HTERT RPE-1 (cell line): ENCODE measurements around the gene CFHR1.
"Not testable (repeated sequence)": the region's sequence is repeated elsewhere in the genome, so short reads cannot be mapped to it uniquely, and the experiment has no call there.

Source experiments
- in situ Hi-C: fragments of 300-500 bp; cut with MboI; formaldehyde crosslinking; loops from 4 replicates; pipeline ENCODE4 v1.14.3; 2020; ENCODE audit warnings: low sequenced_read_pairs

CFHR1 gene

DNA sequence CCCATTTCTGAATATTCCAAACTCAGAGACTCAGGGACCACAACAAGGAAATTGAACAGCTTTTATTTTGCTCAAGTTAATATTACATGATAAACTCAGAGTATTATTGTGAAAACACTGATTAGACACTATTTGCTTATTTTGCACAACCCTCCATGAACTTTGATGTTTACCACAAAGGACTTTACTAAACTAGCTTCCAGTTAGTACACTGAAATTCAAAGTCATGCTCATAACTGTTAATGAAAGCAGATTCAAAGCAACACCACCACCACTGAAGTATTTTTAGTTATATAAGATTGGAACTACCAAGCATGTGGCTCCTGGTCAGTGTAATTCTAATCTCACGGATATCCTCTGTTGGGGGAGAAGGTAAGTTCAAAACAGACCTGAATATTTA is at the start of gene CFHR1:
TSS of gene CFHR1 (plus strand) at position 201 of the 400 bp plus-strand sequence. CDS start at position 315, 114 bp downstream.
- in situ Hi-C loops: not testable (repeated sequence)

DNA sequence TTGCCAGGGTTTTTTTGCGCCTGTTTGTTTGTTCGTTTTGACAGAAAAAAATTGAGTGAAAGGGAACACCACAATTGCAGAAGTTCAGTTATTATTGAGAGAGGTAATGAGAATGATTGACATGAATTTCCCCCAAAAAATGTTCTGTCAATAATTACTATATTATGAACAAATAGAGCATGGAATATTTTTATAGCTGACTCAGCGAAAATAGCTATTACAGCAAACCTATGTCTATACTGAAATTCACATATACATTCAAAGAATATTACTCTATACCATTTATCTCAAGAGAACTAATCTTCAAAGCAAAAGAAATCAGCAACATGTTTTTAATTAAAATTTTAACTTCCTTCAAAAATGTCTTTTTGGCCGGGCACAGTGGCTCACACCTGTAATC is 49.7 kb upstream of the CFHR1 start:
- in situ Hi-C loops: not testable (repeated sequence)

DNA sequence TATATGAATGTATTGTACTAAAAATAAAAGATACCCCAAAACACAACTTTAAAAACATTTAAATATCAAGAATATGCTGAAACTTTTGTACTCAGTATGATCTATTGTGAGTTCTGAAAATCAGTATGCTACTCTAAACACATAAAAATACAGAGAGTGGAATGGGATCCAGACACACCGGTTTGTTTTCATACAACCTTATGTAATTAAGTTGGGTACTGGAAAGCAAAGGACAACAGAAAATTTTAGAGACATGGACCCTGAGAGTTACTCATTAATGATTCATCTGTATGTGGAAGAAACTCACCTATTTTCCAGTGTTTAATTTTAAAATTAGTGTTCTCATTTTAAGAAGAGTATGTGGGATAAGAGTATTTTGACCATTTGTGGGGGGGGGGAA is 45.8 kb upstream of the CFHR1 start:
- in situ Hi-C loops: no loop called here

DNA sequence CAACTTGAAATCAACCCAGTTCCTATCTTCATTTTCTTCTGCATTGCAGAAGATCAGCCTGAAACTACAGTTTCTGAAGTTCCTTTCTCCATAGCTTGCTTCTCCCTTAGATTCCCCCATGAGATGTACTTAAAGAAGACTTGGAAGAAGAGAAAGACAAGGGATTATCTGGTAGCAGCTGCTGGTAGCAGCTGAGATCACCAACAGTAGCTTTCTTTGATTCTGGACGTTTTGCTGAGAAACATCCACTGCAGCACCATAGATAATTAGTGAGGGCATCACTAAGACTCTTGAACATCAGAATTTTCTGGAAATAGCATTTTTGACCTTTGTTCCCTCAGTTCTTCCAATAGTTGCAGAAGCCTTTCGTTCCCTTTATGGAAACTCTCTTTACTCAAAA is 45.4 kb upstream of the CFHR1 start:
- in situ Hi-C loops: no loop called here

DNA sequence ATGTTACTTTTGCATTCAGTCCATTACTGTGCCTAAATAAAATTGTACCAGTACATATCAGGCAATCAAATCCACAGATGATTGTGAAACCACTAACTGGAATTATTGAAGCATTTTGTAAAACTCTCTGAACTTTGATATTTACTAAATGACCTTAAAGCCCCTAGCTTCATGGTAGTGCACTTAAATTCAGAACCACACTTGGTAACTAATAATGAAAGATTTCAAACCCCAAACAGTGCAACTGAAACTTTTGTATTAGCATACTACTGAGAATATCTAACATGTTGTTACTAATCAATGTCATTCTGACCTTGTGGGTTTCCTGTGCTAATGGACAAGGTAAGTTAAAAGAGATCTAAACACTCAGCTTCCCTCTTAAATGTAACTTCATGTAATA is 44.9 kb upstream of the CFHR1 start, which contains the start of gene CFHR3:
TSS of gene CFHR3 (plus strand) at position 238 of the 400 bp plus-strand sequence. CDS start at position 285, 47 bp downstream.
- in situ Hi-C loops: no loop called here

DNA sequence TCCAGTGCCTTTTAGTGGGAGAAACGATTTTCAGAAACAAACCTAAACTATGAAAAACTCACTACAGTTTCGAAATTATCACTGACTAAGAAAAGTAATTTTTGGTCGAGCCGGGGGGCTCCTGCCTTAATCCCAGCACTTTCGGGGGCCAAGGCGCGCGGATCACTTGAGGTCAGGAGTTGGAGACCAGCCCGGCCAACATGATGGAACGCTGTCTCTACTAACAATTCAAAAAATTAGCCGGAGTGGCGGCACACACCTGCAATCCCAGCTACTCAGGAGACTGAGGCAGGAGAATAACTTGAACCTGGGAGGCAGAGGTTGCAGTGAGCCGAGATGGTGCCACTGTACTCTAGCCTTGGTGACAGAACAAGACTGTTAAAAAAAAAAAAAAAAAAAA is 41.9 kb upstream of the CFHR1 start:
- in situ Hi-C loops: no loop called here

DNA sequence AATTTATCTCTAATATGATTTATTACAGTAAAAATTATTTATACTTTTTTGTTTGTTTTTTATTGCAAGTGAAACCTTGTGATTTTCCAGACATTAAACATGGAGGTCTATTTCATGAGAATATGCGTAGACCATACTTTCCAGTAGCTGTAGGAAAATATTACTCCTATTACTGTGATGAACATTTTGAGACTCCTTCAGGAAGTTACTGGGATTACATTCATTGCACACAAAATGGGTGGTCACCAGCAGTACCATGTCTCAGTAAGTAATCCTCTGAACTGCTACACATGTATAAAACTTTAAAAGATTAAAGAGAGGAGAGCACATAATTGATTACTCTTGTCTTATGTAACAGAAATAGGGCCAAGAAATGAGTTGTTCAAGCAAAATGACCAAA is 40.4 kb upstream of the CFHR1 start:
- in situ Hi-C loops: no loop called here

DNA sequence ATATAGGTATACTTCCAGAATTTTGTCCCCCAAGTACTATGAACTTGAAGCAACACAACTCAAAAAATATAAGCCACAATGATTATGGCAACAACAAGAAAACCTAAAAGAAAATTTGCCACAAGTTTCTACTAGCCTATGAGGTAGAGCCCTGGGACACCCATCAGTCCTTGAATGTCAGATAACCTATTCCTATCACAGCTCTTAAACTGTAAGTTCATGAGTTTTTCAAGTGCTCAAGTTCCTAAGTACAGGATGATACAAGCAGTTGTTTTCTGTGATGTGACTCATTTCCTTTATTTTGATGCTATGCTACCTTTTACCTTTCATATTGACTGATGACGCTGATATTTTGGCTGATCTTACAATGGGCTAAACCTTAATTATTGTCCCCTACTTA is 28.3 kb upstream of the CFHR1 start:
- in situ Hi-C loops: not testable (repeated sequence)

DNA sequence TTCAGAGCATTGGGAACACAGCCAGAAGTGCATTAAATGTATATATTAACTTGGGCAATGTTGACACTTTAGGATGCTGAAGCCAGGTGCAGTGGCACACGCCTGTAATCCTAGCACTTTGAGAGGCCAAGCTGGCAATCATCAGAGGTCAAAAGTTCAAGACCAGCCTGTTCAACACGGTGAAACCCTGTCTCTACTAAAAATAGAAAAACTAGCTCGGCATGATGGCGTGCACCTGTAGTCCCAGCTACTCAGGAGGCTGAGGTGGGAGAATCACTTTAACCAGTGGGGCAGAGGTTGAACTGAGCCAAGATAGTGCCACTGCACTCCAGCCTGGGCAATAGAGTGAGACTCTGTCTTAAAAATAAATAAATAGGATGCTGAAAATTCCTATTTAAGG is 25.4 kb upstream of the CFHR1 start:
- in situ Hi-C loops: not testable (repeated sequence)

DNA sequence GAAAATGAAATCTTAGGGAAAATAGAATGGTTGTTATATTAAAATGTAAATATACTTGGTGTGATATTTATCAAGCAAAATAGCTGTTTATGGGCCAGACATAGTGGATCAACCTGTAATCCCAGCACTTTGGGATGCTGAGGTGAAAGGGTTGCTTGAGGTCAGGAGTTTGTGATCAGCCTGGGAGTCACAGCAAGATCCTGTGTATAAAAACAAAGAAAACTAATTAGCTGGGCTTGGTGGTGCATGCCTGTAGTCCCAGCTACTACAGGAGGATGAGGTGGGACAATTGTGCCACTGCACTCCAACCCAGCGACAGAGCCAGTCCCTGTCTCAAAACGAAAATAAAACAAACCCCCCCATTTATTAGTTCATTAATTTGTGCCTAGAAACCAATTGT is 21.6 kb upstream of the CFHR1 start:
- in situ Hi-C loops: no loop called here

DNA sequence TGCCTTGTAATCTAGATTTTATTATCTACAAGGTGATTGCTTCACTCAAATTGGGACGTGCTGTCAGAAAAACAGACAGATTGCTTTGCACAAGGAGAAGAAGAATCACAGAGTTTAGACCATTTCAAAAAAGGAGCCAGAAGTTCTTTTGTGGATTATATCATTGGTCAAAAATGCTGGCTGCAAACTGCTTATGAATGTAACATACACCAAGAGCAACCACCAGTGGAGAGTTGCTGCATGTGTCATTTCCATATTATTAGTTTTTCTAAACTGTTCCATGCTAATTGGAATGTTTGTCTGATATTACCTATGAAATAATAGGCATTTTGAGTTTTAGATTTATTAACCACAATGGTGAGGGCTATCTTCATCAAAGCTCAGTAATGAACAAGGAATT is 17.6 kb upstream of the CFHR1 start:
- in situ Hi-C loops: not testable (repeated sequence)

DNA sequence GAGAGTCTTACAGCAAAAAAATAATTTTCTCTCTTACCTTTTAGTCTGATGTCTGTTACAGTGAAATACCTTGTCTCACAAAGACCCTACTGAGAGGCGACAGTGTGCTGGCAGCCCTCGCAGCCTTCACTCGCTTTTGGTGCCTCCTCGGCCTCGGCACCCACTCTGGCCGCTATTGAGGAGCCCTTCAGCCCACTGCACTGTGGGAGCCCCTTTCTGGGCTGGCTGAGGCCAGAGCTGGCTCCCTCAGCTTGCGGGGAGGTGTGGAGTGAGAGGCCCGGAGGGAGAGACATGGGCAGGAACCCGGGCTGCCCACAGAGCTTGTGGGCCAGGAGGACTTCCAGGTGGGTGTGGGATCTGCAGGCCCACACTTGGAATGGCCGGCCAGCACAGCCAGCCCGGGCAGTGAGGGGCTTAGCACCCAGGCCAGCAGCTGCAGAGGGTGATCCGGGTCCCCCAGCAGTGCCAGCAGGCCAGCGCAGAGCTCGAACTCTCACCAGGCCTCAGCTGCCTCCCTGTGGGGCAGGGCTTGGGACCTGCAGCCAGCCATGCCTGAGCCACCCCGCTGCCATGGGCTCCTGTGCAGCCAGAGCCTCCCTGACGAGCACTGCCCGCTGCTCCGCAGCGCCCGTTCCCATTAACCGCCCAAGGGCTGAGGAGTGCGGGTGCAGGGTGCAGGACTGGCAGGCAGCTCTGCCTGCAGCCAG is 10.8 kb upstream of the CFHR1 start:
- in situ Hi-C loops: no loop called here

DNA sequence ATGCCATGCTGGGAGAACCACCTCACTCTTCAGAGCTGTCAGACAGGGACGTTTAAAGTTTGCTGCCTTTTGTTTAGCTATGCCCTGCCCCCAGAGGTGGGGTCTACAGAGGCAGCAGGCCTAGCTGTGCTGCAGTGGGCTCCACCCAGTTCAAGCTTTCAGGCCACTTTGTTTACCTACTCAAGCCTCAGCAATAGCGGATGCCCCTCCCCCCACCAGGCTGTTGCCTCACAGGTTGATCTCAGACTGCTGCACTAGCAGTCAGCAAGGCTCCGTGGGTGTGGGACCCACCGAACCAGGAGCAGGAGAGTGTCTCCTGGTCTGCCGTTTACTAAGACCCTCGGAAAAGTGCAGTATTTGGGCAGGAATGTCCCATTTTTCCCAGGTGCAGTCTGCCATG is 2.1 kb upstream of the CFHR1 start:
- in situ Hi-C loops: not testable (repeated sequence)

DNA sequence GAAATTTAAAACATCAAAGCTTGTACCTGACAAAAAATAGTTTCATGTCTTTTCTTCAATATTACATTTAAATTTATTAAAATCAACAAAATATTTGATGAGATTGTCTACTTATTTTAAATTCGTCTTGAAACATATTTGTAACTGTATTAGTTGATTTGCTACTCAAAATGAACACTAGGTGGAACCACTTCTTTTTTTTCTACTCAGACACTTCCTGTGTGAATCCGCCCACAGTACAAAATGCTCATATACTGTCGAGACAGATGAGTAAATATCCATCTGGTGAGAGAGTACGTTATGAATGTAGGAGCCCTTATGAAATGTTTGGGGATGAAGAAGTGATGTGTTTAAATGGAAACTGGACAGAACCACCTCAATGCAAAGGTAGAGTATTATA is 8.3 kb downstream of the CFHR1 start:
- in situ Hi-C loops: not testable (repeated sequence)

DNA sequence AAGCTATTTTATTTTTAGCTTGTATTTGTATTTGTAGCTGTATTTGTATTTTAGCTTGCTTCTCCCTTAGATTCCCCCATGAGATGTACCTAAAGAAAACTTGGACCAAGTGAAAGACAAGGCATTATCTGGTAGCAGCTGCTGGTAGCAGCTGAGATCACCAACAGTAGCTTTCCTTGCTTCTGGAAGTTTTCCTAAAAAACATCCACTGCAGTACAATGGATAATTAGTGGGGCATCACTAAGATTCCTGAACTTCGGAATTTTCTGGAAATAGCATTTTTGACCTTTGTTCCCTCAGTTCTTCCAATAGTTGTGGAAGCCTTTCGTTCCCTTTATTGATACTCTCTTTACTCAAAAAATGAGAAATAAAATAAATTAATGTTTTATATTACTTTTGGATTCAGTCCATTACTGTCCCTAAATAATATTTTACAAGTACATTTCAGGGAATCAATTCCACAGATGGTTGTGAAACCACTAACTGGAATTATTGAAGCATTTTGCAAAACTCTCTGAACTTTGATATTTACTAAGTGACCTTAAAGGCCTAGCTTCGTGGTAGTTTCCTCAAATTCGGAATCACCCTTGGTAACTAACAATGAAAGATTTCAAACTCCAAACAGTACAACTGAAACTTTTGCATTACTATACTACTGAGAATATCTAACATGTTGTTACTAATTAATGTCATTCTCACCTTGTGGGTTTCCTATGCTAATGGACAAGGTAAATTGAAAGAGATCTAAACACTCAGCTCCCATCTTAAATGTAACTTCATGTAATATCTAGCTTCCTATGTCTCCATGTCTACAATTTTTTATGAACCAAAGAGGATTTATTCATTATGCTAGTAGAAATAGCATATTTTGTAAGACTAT is 30.3 kb downstream of the CFHR1 start:
- in situ Hi-C loops: not testable (repeated sequence)

DNA sequence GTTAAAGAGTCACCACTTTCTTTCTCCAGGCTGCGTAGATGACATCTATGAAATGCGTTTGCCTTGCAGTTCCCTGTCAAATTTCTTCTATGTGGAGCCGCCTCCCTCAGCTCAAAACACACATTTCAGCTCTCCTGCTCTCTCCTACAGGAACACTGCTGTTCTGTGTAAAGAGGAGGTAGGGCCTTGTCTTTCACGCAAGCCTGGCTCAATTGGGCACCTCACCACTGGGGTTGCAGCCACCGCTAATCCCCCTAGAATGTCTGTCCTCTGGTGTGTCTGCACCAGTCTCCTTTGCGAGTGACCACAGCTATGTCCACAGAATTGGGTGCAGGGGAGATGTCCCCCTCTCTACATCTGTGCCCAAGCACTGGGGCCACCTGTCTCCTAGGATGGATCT is 36.5 kb downstream of the CFHR1 start:
- in situ Hi-C loops: no loop called here

DNA sequence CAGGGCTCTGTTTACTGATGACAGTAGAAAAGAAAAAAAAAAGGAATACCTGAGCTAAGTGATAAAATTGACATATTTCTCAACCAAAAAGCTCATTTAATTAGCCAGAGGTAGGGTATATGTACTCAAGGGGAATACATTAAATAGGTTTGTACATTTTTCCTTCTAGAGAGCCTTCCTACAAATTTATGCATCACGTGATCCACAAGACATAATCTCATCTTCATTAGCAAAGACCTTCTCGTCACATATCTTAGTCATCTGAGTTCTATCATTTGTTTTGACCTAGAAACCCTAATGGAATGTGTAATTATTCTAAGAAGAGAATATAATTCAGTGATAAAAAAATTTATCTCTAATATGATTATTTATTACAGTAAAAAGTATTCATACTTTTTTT is 37.7 kb downstream of the CFHR1 start:
- in situ Hi-C loops: no loop called here

DNA sequence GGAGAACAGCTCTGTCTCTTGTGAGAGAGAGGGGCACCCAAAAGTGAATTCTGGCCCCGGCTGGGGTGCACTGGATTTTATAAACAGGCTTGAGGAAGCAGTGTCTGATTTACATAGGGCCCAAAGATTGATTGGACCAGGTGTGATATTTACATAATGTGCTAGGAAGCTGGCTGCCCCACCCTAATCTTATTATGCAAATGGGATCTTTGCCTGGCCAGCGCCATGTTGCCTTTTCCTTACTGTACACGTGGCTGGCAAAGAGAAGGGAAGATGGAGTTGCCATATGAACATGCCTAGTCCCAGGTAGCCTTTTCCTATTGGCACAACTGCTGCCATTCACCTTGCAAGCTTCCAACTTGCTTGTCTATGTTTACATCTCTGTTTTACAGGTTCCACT is 39.3 kb downstream of the CFHR1 start:
- in situ Hi-C loops: no loop called here

DNA sequence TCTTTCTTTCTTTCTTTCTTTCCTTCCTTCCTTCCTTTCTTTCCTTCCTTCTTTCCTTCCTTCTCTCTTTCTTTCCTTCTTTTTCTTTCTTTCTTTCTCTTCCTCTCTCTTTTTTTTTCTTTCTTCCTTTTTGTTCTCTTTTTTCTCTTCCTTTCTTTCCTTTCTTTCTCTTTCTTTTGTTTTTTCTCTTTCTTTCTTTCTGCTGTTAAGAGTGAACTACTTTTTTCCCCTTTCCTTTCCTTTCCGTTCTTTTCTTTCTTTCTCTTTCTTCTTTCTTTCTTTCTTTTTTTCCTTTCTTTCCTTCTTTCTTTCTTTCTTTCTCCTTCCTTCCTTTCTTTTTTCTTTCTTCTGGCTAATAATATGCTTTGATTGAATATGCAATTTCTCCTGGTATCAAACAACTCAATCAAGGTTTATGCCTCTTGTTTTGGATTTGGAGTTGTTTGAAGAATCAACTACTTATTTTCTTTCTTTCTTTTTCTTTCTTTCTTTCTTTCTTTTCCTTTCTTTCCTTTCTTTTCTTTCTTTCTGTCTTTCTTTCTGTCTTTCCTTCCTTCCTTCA is 40.9 kb downstream of the CFHR1 start:
- in situ Hi-C loops: no loop called here

DNA sequence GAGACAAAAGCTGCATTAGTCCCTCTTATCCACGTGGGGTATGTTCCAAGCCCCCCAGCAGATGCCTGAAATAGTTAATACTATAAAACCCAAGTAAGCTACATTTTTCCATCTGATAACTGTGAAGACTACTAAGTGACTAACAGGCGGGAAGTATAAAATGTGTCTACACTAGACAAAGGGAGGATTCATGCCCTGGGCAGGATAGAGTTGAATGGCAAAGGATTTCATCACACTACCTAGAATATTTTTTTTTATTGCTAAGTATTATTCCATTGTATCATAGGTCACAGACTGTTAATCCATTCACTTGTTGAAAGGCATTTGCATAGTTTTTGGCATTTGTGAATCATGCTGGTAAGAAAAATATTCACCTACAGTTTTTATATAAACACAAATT is 41.9 kb downstream of the CFHR1 start:
- in situ Hi-C loops: no loop called here

DNA sequence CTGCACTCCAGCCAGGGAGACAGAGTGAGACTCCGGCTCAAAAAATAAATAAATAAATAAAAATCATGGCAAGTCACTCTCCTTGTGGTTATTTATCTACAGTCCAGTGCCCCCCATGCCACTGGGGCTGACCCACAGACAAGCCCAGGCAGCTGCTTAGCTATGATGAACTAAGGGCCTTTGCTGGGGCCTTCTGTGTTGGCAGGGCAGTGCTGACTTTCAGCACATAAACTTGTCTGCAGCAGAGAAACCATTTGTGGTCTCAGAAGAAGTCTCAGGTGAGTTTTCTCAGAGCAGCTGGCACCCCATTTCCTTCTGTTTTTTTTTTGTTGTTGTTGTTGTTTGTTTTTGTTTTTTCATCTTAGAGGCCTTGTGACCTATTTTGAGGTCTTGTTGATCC is 47.4 kb downstream of the CFHR1 start:
- in situ Hi-C loops: no loop called here

DNA sequence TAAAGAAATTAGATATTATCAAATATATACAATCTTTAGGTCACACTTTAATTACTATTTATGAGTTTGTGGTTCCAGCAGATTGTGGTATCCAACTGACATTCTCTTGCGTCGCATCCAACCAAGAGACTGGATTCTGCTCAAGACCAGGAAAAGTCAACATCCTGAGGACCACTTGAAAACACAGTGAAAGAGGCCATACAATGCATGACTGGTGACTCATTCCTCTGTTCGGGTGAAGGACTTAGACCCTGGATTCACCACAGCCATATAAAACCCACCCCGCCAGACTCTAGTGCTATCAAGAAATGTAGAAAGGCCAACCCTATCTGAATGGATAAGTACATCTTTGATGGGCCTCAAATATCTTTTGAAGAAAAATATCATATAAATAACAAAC is 53.9 kb downstream of the CFHR1 start:
- in situ Hi-C loops: no loop called here
